ENCODE measurements around the gene P4HA3.

The P4HA3 gene

DNA sequence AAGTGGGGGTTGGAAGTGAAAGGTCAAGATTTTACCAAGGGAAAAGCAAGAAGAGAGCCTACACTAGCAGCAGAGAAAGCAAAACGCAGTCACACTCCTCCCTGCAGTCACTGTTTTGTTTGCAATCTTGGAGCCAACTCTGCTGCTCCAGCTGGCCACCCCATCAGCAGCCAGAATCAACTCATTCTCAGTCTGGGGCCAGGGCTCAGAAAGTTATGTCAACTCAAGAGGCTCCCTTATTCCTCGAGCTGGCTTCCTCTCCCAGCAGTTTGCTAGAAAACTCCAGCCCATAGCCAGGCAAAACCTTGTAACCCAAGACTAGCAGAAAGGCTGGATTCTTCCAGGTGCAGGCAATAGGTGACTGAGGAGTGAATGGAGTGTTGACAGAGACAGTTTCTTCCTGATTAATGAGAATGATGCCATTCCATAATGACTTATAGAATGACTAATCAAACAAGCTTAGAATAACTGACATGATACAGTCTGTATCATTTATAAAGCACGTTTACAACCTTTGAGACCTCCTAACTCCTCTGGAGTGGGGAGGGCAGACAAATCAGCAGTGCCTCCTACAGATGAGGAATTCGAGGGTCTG, 53.4 kb downstream of the P4HA3 start:
- peak; percentile 42 for DNase-seq

- DNase-seq = no peak
Measured at GRCh38 chr11:74256378-74257133, 54.9 kb downstream of the P4HA3 start.

DNA sequence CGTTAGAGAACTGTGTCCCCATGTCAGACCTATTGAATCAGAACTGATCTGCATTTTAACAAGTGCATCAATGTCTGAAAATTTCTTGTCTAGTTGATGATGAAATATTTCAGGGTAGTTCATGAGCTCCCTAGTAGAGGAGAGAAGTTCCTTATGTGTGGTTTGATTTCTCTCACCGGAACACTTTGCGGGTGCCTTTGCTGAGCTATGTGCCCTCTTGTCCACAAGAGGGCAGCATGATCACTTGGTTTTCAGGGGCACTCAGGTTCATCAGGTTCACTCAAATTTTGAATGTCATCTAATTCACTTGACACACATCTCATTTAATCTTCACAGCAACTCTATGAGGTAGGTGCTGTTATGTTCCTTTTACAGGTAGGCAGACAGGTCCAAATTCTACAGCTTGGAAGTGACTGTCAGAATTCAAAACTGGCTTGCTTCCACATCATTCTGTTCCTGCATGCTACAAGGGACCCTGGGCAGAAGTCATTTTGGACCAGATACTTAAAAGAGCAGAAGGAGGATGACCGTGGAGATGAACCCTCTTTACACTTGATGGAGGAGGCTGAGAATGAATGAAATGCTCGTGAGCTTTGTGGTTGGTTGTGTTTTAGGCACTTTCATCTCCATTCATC, 55.6 kb downstream of the P4HA3 start:
- peak; percentile 75 for DNase-seq

DNA sequence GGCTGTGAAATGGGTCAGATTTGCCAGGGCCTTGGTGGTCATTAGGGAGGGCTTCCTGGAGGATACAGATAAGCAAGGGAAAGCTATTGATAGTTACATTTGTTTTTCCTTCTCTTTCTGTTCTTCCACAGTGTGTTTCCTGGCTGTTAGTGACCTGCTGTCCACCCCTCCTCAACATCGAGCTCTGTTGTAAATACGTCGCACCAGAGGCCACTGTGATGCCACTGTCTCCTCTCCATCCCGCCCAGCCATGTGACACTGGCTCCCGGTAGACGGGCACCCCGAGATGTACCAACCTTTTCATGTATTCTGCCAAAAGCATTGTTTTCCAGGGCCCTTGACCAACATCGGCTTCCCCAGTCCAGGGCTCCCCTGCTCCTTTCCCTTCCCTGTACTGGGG, 58.1 kb downstream of the P4HA3 start:
- no peak for DNase-seq

- no peak for DNase-seq
Measured at GRCh38 chr11:74249496-74249895, 61.9 kb downstream of the P4HA3 start.

GRCh38 chr11:74248469-74248868, 63.0 kb downstream of the P4HA3 start:
- no peak for DNase-seq

DNA sequence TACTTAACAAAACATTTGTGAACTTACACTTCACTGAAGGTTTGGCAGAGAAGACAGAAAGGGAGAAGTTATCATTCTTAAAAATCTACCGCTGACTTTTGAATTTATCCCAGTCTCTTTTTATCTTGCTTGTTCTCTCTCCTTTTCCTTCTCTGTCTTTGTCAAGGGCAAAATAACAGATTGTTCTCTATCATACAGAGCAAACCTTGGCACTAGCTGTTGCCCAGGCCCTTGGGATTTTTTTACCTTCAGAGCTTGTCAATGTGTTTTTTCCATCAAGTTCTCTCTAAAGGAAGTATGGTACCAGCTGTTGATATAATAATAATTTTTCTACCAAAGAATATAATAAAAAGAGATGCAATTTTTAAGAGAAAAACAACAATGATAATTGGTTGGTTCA, 73.2 kb downstream of the P4HA3 start:
- DNase-seq = no peak

- no peak for DNase-seq
Measured at GRCh38 chr11:74237541-74237940, 73.9 kb downstream of the P4HA3 start.

DNA sequence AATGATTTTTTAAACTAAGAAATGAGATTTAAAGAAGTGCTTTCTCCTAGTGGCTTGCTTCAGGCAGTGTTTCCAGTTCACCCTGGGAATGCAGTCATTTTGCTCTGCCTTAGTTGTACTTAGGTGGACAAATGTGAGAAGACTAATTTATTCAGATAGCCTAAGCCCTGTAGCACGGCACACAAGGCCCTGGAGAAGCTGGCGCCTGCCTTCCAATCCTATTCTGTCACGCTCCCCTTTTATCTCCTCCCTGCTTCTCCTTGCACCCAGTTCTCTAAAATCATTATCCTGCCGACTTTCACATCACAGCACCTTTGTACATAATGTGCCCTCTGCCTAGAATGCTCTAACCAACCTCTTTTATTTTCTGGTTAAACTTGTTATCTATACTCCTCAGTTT, 76.3 kb downstream of the P4HA3 start:
- no peak for DNase-seq

DNA sequence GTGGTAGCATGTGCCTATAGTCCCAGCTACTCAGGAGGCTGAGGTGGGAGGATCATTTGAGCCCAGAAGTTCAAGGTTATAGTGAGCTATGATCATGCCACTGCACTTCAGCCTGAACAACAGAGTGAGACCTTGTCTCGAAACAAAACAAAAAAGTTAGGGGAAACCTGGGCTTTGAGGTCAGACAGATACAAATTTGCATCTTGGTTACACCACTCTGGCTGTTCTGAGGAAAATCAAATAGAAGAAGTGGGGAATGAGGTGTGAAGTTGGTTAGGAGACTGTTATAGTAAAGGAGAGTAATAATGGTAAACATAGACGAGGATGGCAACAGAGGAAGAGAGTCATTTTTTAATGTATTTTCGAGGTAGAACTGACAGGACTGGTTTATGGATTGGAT, 77.8 kb downstream of the P4HA3 start:
- DNase-seq = no peak

DNA sequence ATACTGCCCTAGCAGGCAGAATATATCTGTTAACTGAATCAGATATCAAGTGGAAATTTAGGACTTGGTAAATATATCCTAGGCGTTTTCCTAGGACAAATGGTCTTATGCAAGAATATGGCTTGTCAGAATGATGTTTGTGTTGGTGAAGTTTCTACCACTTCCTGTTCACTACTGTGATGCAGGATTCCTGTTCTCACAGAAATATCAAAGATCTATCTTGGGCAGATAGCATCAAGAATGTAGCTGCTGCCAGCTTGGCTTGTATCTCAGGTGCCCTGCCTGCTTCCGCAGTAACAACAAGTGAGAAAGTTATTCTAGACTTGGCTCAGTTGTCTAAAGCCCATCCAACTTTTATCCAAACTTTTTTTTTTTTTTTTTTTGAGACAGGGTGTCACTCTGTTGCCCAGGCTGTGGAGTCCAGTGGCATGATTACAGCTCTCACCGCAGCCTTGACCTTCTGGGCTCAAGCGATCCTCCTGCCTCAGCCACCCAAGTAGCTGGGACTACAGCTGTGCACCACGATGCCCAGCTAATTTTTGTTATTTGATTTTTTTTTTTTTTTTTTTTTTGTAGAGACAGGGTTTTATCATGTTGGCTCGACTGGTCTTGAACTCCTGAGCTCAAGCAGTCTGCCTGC, 79.0 kb downstream of the P4HA3 start:
- DNase-seq = no peak

DNA sequence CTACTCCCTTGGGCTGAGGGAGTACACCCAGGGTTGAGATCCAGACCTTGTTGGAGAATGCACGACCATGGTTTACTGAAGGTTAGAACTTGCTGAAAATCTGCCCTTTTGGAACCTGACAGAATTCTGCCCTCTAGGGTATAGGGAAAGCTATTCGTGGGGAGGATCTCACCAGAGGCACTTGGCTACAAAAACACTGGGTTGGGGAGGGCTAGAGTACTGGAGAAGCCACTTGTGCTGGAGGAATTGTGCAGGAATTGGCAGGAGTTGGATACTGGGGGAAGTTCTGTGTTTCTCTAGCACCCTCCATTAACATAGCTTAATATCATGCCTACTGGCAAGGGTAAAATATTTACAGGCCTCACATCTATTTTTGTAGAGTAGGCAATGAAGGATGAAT, 84.5 kb downstream of the P4HA3 start:
- DNase-seq = no peak

- DNase-seq = no peak
Measured at GRCh38 chr11:74225565-74225964, 85.9 kb downstream of the P4HA3 start.

- DNase-seq = no peak
Measured at GRCh38 chr11:74221816-74222215, 89.6 kb downstream of the P4HA3 start.

DNA sequence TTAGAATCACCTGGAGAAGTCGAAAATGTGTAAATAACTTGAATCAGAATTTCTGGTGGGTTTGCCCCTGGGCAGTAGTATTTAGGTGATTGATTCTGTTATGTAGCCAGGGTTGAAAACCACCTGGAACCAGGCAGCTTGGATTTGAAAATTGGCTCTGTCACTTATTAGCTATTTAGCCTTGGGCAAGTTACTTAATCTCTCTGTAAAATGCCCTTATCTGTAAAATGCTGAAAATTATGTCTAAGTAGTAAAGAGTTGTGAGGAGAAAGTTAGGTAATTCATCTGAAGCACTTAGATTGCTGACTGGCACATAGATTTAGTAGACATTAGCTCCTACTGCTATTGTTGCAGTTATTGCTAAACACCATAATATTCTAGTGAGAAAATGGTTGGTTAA, 91.1 kb downstream of the P4HA3 start:
- DNase-seq = no peak
